KG1 (cell line): Measurements from ENCODE around the gene SREBF2.
A peak's percentile ranks its signal among the peaks of the same experiment; 100 is the strongest.

Source experiments
- DNase-seq: peaks from one replicate; lab custom pipeline; 2025; lab: John Stamatoyannopoulos, UW

SREBF2 gene

GRCh38 chr22:41832553-41833368, at the start of gene SREBF2:
TSS of gene SREBF2 (plus strand) at chr22:41833105. CDS start at chr22:41833271, 166 bp downstream.
- peak; percentile 98 for DNase-seq

- DNase-seq = no peak
Measured at GRCh38 chr22:41787331-41787730, 45.6 kb upstream of the SREBF2 start.

- no peak for DNase-seq
Measured at GRCh38 chr22:41793871-41794270, 39.0 kb upstream of the SREBF2 start.

- DNase-seq = no peak
Measured at GRCh38 chr22:41798736-41799135, 34.2 kb upstream of the SREBF2 start.

- DNase-seq = no peak
Measured at GRCh38 chr22:41799486-41800347, 33.2 kb upstream of the SREBF2 start.

DNA sequence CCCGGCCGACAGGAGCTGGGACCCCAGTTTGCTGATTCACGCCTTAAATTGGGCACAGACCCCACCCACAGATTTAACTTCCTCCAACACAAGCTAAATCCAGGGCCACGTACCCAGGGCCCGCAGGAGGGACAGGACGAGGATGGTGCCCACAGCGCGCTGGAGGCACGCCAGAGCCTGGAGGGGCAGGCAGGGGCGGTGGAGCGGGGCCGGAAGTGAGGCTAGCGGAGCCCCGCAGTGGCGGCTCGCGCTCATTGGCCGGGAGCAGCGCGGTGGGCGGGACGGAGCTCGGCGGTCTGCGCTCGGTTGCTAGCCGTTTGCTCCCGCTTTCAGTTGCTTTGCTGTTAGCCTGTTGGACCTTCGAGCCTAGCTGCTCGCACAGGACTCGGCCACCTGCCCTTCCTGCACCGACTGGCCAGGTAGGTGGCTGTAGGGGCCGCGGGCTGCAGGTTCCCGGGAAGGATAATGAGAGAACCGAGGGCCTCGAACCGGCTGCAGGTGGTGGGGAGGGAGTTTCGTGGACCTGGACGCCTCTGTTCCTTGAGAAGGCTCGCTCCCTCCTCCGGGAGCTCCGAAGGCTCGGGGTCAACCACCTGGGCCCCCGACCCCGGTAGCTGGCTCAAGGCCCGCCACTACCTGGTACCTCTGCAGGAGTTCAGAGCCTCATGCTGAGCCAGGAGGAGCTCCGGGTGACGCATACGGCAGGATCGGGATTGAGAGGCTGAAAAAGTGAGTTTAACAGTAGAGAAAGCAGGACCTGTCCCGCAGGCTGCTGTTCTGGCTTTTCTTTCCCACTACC, 32.4 kb upstream of the SREBF2 start, which contains the start of gene CCDC134:
Gene CCDC134 (plus strand): TSS at position 332 of the 799 bp plus-strand sequence. CDS start 8,212 bp downstream, outside the sequence.
- DNase-seq = peak; percentile 76

GRCh38 chr22:41801147-41801819, 31.6 kb upstream of the SREBF2 start:
- DNase-seq = no peak

DNA sequence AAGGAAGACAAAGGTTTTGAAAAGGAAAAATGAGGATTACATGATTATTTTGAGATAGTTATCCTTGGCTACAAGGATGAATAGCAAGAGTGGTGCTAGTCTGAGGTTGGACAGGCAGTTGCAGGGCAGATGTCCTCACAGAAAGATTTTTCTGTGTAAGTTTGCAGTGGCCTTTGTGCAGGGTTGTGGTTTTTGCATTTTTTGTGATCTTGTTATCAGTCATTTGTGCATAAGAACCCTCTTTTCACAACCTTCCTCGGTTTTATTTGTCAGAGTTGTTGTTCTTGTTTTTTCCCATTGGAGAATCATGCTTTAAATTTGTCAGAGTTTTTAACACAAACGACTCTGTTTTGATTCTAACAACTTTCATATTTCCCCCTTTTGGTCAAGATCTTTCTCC, 31.0 kb upstream of the SREBF2 start:
- DNase-seq = no peak

DNA sequence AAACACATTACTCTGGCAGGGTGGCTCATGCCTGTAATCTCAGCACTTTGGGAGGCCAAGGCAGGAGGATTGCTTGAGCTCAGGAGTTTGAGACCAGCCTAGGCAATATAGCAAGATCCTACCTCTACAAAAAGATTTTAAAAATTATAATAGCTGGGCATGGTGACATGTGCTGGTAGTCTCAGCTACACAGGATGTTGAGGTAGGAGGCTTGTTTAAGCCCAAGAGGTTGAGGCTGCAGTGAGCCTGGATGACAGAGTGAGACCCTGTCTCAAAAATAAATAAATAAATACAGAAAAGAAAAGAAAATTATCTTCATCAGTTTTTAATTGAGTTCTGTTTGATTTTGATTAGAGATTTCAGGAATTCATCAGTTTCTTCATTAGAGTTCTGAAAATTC, 27.3 kb upstream of the SREBF2 start:
- DNase-seq = no peak

- DNase-seq = no peak
Measured at GRCh38 chr22:41808400-41808799, 24.5 kb upstream of the SREBF2 start.

DNA sequence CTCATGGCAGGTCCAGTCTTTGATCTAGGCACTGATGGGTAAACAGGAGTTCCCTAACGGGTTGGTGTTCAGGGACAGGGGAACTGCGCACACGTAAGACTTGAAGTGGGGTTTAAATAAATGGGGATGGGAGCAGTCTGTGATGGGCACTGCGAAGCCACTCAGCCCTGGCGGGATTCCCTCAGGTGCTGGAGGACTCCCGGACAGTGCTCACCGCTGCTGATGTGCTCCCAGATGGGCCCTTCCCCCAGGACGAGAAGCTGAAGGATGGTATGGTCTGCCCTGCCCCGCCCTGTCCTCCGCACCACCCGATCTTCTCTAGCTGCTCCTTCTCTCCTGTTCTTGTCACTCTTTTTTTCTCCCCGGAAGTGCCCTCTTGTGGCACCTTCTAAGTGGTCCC, 22.9 kb upstream of the SREBF2 start:
- no peak for DNase-seq

- no peak for DNase-seq
Measured at GRCh38 chr22:41812805-41813545, 19.9 kb upstream of the SREBF2 start.

DNA sequence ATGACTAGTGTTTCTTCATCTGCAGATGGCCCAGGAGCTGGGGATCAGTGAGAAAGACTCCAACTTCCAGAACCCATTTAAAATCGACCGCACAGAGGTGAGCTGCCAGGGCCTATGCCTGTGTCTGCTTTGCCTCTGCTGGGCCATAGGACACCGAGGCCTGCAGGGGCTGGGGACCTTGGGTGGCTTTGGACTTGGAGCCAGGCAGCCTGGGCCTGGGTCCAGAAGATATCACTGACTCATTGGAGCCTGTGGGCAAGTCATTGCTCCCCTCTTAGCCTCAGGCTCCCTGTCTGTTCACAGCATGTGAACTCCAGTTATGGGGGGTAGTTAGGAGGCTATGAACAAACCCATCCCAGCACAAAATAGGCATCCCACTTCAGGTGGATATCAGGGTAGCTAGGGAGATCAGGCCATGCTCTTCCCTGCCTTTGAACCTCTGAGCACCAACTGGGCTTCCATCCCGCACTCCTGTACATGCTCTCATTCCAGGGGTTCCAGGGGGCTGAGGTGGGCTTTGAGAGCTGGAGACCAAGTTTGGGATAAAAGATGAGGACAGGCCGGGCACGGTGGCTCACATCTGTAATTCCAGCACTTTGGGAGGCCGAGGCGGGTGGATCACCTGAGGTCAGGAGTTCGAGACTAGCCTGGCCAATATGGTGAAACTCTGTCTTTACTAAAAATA, 19.0 kb upstream of the SREBF2 start:
- DNase-seq = no peak

- DNase-seq = no peak
Measured at GRCh38 chr22:41815716-41816115, 17.2 kb upstream of the SREBF2 start.

GRCh38 chr22:41816241-41816640, 16.7 kb upstream of the SREBF2 start:
- DNase-seq = no peak

DNA sequence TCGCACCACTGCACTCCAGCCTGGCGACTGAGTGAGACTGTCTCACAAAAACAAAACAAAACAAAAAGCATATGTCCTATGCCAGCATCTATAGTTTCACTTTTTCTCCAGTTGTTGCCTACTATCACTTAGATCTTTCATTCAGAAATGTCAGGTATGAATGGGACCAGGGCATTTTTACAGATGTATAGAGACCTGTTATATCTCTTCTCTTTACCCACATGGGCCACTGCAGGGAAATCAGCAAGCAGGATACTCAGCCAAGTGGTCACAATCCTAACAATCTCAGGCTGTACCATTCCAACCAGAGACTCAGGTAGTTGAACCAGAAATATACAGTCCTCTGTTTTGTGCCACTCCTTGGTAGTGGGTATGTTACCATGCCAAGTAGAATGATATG, 16.0 kb upstream of the SREBF2 start:
- DNase-seq = no peak

DNA sequence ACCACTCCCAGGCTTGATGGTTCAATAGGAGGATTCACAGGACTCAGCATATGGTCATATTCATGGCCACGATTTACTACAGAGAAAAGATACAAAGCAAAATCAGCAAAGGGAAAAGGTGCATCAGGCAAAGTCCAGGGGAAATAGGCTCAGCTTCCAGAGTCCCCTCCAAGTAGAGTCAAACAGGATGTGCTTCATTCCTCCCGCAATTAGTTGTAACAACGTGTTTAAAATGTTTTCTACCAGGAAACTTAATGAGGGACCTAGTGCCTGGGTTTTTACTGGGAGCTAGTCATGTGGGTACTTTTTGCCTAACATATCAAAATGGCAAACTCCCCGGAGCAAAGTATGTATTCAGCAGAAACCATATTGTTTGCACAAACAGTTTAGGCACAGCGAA, 14.9 kb upstream of the SREBF2 start:
- DNase-seq = no peak

GRCh38 chr22:41818596-41818995, 14.3 kb upstream of the SREBF2 start:
- no peak for DNase-seq

- DNase-seq = no peak
Measured at GRCh38 chr22:41819257-41819656, 13.6 kb upstream of the SREBF2 start.

- DNase-seq = no peak
Measured at GRCh38 chr22:41820447-41820846, 12.5 kb upstream of the SREBF2 start.
